Retinal pigment epithelial cell (primary cell): Measurements from ENCODE around the gene PRKCD.

Experiments
- DNase-seq: peaks from one replicate; pipeline ENCODE4 v3.0.0-alpha.2; 2010; ENCODE audit warnings: low read depth
- H3K4me3 ChIP-seq: 2 replicates; pipeline ENCODE4 v1.5.1; 2011; ENCODE audit warnings: mild to moderate bottlenecking, low read length, control low read depth, moderate library complexity
- CTCF ChIP-seq: conservative IDR thresholded peaks from 2 replicates; pipeline ENCODE4 v1.5.1; 2011; ENCODE audit warnings: low read depth, low read length, control low read depth, inconsistent platforms

Gene PRKCD

GRCh38 chr3:53193466-53194209 lies 32.6 kb downstream of the PRKCD start:
- TF ChIP-seq CTCF: no peak
- DNase-seq: no peak
- no peak overlapping the region for H3K4me3 ChIP-seq

- no peak for TF ChIP-seq CTCF
- no peak overlapping the region for H3K4me3 ChIP-seq
- no peak for DNase-seq
These were observed 33.4 kb downstream of the PRKCD start for GRCh38 chr3:53194210-53195065.

DNA sequence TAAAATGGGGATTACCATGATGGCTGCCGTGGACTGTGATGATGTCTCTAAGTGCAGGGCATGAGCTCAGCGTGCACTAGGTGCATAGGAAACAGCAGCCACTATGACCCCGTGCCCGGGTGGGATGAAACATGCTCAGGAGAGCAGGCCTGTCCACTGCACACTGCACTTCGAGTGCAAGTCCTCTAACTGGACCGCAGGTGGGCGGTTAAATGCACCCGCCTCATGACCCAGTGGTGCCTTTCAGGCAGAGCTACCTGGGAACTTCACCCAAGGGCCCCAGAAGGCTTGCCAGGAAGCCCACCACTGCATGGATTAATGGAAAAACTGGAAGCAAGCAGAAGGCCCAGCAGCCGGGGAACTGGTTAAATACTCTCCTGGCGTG lies 34.0 kb downstream of the PRKCD start:
- no peak for DNase-seq
- H3K4me3 ChIP-seq: no peak overlapping the region
- TF ChIP-seq CTCF: no peak

- peak; percentile 97 for TF ChIP-seq CTCF
- no peak for DNase-seq
- no peak overlapping the region for H3K4me3 ChIP-seq
These were observed 34.9 kb downstream of the PRKCD start for GRCh38 chr3:53195602-53196574.

DNA sequence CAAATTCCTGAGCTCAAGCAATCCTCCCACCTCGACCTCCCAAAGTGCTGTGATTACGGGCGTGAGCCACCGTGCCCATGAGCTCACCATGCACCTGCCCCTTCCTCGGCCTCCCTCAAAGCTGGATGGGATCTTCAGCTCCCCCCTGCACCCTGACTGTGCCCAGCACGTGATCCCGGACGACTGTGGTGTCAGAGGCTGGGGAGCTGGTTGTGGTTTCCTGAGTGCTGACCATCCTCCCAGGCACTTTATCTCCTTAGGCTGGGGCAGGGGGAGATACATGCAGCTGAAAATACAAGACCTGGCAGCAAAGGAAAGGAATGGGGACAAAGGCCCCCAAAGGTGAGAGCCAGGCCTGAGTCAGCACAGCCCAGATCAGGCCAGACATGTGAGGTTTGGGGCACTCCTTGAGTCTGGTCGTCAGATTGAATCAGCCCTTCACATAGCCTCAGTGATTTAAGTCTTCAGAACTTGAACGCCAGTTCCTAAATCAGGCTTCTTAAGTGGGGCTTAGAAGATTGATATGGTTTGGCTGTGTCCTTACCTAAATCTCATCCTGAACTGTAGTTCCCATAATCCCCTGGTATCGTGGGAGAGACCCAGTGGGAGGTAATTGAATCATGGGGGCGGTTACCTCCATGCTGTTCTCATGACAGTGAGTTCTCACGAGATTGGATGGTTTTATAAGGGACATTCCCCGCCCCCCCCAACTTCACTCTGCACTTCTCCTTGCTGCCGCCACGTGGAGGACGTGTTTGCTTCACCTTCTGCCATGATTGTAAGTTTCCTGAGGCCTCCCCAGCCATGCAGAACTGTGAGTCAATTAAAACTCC lies 35.8 kb downstream of the PRKCD start:
- no peak for DNase-seq
- no peak overlapping the region for H3K4me3 ChIP-seq
- no peak for TF ChIP-seq CTCF
